ENCODE data around the gene CSNK1E.

DNA sequence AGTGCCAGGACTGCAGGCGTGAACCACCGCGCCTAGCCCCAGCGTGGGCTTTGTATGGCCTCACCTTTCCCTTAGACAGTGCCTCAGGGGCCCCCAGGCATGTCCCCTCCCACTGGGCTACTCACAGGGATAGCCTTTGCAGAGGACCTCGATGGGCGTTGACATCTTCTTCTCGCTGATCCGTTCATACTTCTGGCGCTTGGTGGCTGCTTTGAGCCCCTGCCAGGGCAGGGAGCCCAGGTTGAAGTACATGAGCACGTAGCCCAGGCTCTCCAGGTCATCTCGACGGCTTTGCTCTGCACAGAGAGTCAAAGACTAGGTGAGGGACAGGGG, 17.5 kb downstream of the CSNK1E start:
- TF ChIP-seq, protein P1, sequence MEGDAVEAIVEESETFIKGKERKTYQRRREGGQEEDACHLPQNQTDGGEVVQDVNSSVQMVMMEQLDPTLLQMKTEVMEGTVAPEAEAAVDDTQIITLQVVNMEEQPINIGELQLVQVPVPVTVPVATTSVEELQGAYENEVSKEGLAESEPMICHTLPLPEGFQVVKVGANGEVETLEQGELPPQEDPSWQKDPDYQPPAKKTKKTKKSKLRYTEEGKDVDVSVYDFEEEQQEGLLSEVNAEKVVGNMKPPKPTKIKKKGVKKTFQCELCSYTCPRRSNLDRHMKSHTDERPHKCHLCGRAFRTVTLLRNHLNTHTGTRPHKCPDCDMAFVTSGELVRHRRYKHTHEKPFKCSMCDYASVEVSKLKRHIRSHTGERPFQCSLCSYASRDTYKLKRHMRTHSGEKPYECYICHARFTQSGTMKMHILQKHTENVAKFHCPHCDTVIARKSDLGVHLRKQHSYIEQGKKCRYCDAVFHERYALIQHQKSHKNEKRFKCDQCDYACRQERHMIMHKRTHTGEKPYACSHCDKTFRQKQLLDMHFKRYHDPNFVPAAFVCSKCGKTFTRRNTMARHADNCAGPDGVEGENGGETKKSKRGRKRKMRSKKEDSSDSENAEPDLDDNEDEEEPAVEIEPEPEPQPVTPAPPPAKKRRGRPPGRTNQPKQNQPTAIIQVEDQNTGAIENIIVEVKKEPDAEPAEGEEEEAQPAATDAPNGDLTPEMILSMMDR (IDR thresholded peaks at IDR 0.05; ENCODE audit: insufficient read depth, low read length, poor library complexity, severe bottlenecking): no peak
- no peak for TF ChIP-seq EZH2phosphoT487 (conservative IDR thresholded peaks at IDR 0.05; ENCODE audit: low read length)
